ENCODE measurements around the gene GKN2. TPM values are rescaled to one million over a fixed set of nuclear protein-coding genes. Genes with fewer than 3 reads are reported as not detected.

Gene GKN2
- total and polyA plus RNA-seq, 2 of the 13 experiments (the other 11 are each of a cell fraction or from before 2014, with no cell fraction given) = not detected

DNA sequence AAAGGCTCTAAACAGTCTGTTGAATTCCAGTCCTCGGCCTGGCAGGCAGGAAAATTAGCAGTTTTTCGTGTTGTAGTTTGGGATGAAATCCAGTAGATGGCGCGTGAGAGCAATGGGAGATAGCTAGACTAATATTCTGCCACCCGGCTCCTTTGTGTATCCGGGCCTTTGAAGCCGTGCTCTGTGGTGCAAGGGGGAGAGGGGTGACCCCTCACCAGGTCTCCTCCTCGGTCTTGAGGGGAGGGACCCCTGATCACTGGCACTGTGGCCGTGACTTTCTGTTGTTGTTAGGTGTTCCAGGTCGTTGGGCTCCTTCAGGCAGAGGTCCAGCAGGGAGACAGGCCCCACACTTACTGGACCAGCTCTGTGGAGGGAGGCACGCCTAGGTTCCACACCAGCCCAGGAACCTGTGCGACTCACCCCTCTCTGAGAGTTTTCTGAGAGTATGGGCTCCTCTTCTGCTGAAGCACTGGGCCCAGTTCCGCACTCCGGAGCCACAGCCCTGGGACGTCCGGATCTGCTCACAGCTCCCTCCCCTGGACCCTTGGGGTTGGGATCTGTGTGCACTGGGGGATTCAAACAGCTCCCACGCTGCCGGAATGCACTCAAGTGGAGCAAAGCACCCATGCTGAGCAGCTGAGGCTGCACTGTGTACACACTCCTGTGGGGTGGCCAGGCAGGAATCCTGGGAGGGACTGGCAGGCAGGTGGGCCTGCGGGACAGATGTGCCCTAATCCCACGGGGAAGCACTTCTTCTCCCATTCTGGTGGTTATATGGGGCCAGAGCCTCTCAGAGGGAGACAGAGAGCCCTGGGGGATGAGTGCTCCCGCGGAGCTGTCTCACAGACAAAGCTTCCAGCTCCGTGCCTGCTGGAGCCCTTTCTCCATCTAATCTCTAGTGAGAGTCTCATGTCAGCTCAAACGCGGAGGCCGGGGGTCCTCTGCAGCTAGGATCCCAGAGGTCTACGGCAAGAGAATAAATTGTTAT lies 8.8 kb downstream of the GKN2 start (continued):
- TF ChIP-seq ZNF496 (CRISPR knock-in tag; IDR thresholded peaks at IDR 0.05; ENCODE audit: insufficient replicate concordance) (no peak), TBX2 (CRISPR knock-in tag; IDR thresholded peaks at IDR 0.05; ENCODE audit: borderline replicate concordance) (peak; percentile 23; the same call in 1 of the 2 replicates), DPF2 (CRISPR knock-in tag; IDR thresholded peaks at IDR 0.05; ENCODE audit: borderline replicate concordance, low read depth) (no peak), SCMH1 (CRISPR knock-in tag; IDR thresholded peaks at IDR 0.05; ENCODE audit: borderline replicate concordance) (no peak), ZBTB38 (CRISPR knock-in tag; IDR thresholded peaks at IDR 0.05) (0 out of 2 replicates have a peak, but pooled peaks have one; percentile 27), PHF8 (CRISPR knock-in tag; IDR thresholded peaks at IDR 0.05) (peak; percentile 53; the same call in 1 of the 2 replicates), REL (CRISPR knock-in tag; conservative IDR thresholded peaks at IDR 0.05) (no peak), TAF15 (IDR thresholded peaks at IDR 0.05; ENCODE audit: low read depth, low read length, poor library complexity, severe bottlenecking) (no peak), TEAD3 (CRISPR knock-in tag; optimal IDR thresholded peaks at IDR 0.05; ENCODE audit: borderline replicate concordance) (peak; percentile 21), ZNF530 (CRISPR knock-in tag; IDR thresholded peaks at IDR 0.05; ENCODE audit: low read depth) (no peak), ARNT2 (CRISPR knock-in tag; IDR thresholded peaks at IDR 0.05; ENCODE audit: low read depth) (no peak), ZNF274 (CRISPR knock-in tag; IDR thresholded peaks at IDR 0.05) (peak; percentile 33; the same call in 1 of the 2 replicates), ZNF564 (CRISPR knock-in tag; IDR thresholded peaks at IDR 0.05) (0 out of 2 replicates have a peak, but pooled peaks have one; percentile 48), ZNF563 (CRISPR knock-in tag; IDR thresholded peaks at IDR 0.05) (no peak), MAFK (conservative IDR thresholded peaks at IDR 0.05 in 1 of 2, IDR thresholded peaks at IDR 0.05 in 1 of 2; ENCODE audit: low read length in 2 of 2) (no peak), ZNF883 (CRISPR knock-in tag; IDR thresholded peaks at IDR 0.05; ENCODE audit: not compliant biosample characterization) (peak; percentile 91), ZNF547 (CRISPR knock-in tag; IDR thresholded peaks at IDR 0.05) (peak; percentile 60; the same call in 1 of the 2 replicates), MEF2D (CRISPR knock-in tag; IDR thresholded peaks at IDR 0.05) (no peak), ZFP41 (CRISPR knock-in tag; IDR thresholded peaks at IDR 0.05; ENCODE audit: borderline replicate concordance) (no peak)
- TF ChIP-seq, protein P1, sequence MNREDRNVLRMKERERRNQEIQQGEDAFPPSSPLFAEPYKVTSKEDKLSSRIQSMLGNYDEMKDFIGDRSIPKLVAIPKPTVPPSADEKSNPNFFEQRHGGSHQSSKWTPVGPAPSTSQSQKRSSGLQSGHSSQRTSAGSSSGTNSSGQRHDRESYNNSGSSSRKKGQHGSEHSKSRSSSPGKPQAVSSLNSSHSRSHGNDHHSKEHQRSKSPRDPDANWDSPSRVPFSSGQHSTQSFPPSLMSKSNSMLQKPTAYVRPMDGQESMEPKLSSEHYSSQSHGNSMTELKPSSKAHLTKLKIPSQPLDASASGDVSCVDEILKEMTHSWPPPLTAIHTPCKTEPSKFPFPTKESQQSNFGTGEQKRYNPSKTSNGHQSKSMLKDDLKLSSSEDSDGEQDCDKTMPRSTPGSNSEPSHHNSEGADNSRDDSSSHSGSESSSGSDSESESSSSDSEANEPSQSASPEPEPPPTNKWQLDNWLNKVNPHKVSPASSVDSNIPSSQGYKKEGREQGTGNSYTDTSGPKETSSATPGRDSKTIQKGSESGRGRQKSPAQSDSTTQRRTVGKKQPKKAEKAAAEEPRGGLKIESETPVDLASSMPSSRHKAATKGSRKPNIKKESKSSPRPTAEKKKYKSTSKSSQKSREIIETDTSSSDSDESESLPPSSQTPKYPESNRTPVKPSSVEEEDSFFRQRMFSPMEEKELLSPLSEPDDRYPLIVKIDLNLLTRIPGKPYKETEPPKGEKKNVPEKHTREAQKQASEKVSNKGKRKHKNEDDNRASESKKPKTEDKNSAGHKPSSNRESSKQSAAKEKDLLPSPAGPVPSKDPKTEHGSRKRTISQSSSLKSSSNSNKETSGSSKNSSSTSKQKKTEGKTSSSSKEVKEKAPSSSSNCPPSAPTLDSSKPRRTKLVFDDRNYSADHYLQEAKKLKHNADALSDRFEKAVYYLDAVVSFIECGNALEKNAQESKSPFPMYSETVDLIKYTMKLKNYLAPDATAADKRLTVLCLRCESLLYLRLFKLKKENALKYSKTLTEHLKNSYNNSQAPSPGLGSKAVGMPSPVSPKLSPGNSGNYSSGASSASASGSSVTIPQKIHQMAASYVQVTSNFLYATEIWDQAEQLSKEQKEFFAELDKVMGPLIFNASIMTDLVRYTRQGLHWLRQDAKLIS (CRISPR knock-in tag; IDR thresholded peaks at IDR 0.05) = no peak
- TF ChIP-seq, protein P2, sequence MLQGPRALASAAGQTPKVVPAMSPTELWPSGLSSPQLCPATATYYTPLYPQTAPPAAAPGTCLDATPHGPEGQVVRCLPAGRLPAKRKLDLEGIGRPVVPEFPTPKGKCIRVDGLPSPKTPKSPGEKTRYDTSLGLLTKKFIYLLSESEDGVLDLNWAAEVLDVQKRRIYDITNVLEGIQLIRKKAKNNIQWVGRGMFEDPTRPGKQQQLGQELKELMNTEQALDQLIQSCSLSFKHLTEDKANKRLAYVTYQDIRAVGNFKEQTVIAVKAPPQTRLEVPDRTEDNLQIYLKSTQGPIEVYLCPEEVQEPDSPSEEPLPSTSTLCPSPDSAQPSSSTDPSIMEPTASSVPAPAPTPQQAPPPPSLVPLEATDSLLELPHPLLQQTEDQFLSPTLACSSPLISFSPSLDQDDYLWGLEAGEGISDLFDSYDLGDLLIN (CRISPR knock-in tag; IDR thresholded peaks at IDR 0.05; ENCODE audit: borderline replicate concordance) = no peak
- TF ChIP-seq, protein P3, sequence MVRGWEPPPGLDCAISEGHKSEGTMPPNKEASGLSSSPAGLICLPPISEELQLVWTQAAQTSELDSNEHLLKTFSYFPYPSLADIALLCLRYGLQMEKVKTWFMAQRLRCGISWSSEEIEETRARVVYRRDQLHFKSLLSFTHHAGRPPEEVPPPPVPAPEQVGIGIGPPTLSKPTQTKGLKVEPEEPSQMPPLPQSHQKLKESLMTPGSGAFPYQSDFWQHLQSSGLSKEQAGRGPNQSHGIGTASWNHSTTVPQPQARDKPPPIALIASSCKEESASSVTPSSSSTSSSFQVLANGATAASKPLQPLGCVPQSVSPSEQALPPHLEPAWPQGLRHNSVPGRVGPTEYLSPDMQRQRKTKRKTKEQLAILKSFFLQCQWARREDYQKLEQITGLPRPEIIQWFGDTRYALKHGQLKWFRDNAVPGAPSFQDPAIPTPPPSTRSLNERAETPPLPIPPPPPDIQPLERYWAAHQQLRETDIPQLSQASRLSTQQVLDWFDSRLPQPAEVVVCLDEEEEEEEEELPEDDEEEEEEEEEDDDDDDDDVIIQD (CRISPR knock-in tag; IDR thresholded peaks at IDR 0.05; ENCODE audit: low read depth) = no peak
